K562 (cell line): ENCODE data around the gene TPGS1. TPM values are rescaled to one million over a fixed set of nuclear protein-coding genes. Genes with fewer than 3 reads are reported as not detected.

Source experiments
- CHCHD3 ChIP-seq: fragments of 250-450 bp; sonication (Bioruptor Pico); IDR thresholded peaks from 2 replicates; pipeline ENCODE4 v2.1.2; 2022; ENCODE audit warnings: mild to moderate bottlenecking
- ESRRA ChIP-seq: fragments of 450-650 bp; IDR thresholded peaks from 2 replicates; pipeline ENCODE4 v1.6.1; 2014; ENCODE audit warnings: low read depth, mild to moderate bottlenecking, moderate library complexity, borderline replicate concordance
- ETS2 ChIP-seq: IDR thresholded peaks from 2 replicates; pipeline ENCODE4 v1.6.1; 2016; ENCODE audit warnings: borderline replicate concordance, missing genetic modification characterization, mild to moderate bottlenecking, moderate library complexity, missing compliant biosample characterization; ENCODE audit not compliant: poor library complexity, severe bottlenecking
- HDAC8 ChIP-seq: fragments of 450-650 bp; IDR thresholded peaks from 2 replicates; pipeline ENCODE4 v1.6.1; 2016; ENCODE audit warnings: mild to moderate bottlenecking, missing genetic modification characterization, moderate library complexity, missing compliant biosample characterization
- LARP7 ChIP-seq: fragments of 450-650 bp; IDR thresholded peaks from 2 replicates; pipeline ENCODE4 v1.6.1; 2016
- PYGO2 ChIP-seq: fragments of 450-650 bp; IDR thresholded peaks from 2 replicates; pipeline ENCODE4 v1.6.1; 2016; ENCODE audit warnings: mild to moderate bottlenecking, missing genetic modification characterization, moderate library complexity, missing compliant biosample characterization
- SMARCA4 ChIP-seq: fragments of 450-650 bp; IDR thresholded peaks from 2 replicates; pipeline ENCODE4 v1.6.1; 2016
- TCF7L2 ChIP-seq: fragments of 150-350 bp; IDR thresholded peaks from 2 replicates; pipeline ENCODE4 v1.6.1; 2016; ENCODE audit warnings: low read depth, mild to moderate bottlenecking, low read length, moderate library complexity
- U2AF1 ChIP-seq: fragments of 200-400 bp; formaldehyde crosslinking; optimal IDR thresholded peaks from 2 replicates; pipeline ENCODE3; 2017; ENCODE audit warnings: mild to moderate bottlenecking, low read depth, low read length, moderate library complexity
- ZNF436 ChIP-seq: fragments of 250-450, 450-650 bp; sonication (Bioruptor Pico); formaldehyde crosslinking; IDR thresholded peaks from 2 replicates; pipeline ENCODE4 v1.7.0; 2020; ENCODE audit warnings: mild to moderate bottlenecking
- polyA plus RNA-seq, 8 experiments: library from polyadenylated mRNA; depleted of rRNA in 4 of 8; stranded (reverse) in 5 of 8; unstranded in 3 of 8; fragments of >200 nt; fragmentation: Nextera tagmentation in 2 of 8; fragmentation: Illumina TruSeq in 1 of 8; extraction: Ambion mirVana in 2 of 8; extraction: Trizol in 1 of 8; gene quantifications; 2 replicates each; pipeline versions ENCODE4 v1.2.1 to v1.2.3, GENCODE V29; 2011 to 2014; ENCODE audit warnings: inconsistent platforms in 1 of 8, missing spikeins in 1 of 8
- total RNA-seq, 7 experiments: library from RNA; depleted of rRNA in 6 of 7; stranded (reverse); fragments of >200 nt in 6 of 7; fragmentation: Illumina TruSeq in 2 of 7; extraction: Trizol in 2 of 7; gene quantifications; 2 replicates each; pipeline versions ENCODE4 v1.2.1 to v1.2.3, GENCODE V29; 2011 to 2021; ENCODE audit warnings: low replicate concordance in 1 of 7
- TF ChIP-seq, protein P1 (sequence below): fragments of 250-450 bp; sonication (Bioruptor Pico); IDR thresholded peaks from 2 replicates; pipeline ENCODE4 v1.5.1; 2021; ENCODE audit warnings: mild to moderate bottlenecking
- TF ChIP-seq, protein P2 (sequence below): fragments of 250-450 bp; sonication (Bioruptor Pico); IDR thresholded peaks from 2 replicates; pipeline ENCODE4 v1.5.0; 2020; ENCODE audit warnings: mild to moderate bottlenecking, borderline replicate concordance
- TF ChIP-seq, protein P3 (sequence below): fragments of 250-450 bp; sonication (Bioruptor Pico); IDR thresholded peaks from 2 replicates; pipeline ENCODE4 v1.4.0; 2020
- TF ChIP-seq, protein P4 (sequence below): fragments of 250-450 bp; sonication (Bioruptor Pico); IDR thresholded peaks from 2 replicates; pipeline ENCODE4 v1.8.0; 2022; ENCODE audit warnings: inconsistent platforms
- TF ChIP-seq, protein P5 (sequence below): fragments of 450-650 bp; formaldehyde crosslinking; conservative IDR thresholded peaks from 2 replicates; pipeline ENCODE4 v1.4.0; 2022; ENCODE audit warnings: mild to moderate bottlenecking, missing genetic modification characterization
- TF ChIP-seq, protein P6 (sequence below): fragments of 250-450 bp; sonication (Bioruptor Pico); IDR thresholded peaks from 2 replicates; pipeline ENCODE4 v1.5.0; 2021; ENCODE audit warnings: mild to moderate bottlenecking, moderate library complexity

The TPGS1 gene
- total and polyA plus RNA-seq, 9 of the 15 experiments (the other 6 are each of a cell fraction or from before 2014, with no cell fraction given) = 0.30 to 31.6 (median 1.2) TPM; not detected in 2

DNA sequence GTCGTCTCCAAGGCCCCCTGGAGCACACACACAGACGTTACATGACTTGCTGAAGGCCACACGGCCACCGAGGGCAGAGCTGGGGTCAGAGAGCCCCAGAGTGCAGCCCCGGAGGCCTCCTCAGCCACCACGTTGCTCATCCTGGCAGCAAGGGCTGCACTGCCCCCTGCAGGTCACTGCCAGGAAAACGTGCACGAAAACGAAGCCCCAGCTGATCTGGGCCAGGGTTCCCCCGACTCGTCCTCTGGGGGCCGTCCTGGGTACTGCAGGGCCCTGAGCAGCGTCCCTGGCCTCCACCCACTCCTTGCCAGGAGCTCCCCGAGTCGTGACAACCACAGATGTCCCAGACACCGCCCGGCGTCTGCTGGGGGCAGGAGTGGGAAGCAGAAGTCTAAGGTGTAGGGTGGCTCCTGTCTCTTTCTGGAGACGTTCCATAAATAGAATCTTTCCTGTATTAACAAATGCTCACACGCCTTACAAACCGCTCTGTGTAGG is 3.4 kb downstream of the TPGS1 start (continued):
- TF ChIP-seq, protein P1, sequence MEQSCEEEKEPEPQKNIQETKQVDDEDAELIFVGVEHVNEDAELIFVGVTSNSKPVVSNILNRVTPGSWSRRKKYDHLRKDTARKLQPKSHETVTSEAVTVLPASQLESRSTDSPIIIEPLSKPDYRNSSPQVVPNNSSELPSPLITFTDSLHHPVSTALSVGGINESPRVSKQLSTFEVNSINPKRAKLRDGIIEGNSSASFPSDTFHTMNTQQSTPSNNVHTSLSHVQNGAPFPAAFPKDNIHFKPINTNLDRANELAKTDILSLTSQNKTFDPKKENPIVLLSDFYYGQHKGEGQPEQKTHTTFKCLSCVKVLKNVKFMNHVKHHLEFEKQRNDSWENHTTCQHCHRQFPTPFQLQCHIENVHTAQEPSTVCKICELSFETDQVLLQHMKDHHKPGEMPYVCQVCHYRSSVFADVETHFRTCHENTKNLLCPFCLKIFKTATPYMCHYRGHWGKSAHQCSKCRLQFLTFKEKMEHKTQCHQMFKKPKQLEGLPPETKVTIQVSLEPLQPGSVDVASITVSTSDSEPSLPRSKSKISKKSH (CRISPR knock-in tag) = no peak
- TF ChIP-seq, protein P2, sequence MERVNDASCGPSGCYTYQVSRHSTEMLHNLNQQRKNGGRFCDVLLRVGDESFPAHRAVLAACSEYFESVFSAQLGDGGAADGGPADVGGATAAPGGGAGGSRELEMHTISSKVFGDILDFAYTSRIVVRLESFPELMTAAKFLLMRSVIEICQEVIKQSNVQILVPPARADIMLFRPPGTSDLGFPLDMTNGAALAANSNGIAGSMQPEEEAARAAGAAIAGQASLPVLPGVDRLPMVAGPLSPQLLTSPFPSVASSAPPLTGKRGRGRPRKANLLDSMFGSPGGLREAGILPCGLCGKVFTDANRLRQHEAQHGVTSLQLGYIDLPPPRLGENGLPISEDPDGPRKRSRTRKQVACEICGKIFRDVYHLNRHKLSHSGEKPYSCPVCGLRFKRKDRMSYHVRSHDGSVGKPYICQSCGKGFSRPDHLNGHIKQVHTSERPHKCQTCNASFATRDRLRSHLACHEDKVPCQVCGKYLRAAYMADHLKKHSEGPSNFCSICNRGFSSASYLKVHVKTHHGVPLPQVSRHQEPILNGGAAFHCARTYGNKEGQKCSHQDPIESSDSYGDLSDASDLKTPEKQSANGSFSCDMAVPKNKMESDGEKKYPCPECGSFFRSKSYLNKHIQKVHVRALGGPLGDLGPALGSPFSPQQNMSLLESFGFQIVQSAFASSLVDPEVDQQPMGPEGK (CRISPR knock-in tag) = no peak
- TF ChIP-seq CHCHD3 = no peak
- no peak for TF ChIP-seq ZNF436 (CRISPR knock-in tag)
- TF ChIP-seq PYGO2 (tag) = no peak
- TF ChIP-seq, protein P3, sequence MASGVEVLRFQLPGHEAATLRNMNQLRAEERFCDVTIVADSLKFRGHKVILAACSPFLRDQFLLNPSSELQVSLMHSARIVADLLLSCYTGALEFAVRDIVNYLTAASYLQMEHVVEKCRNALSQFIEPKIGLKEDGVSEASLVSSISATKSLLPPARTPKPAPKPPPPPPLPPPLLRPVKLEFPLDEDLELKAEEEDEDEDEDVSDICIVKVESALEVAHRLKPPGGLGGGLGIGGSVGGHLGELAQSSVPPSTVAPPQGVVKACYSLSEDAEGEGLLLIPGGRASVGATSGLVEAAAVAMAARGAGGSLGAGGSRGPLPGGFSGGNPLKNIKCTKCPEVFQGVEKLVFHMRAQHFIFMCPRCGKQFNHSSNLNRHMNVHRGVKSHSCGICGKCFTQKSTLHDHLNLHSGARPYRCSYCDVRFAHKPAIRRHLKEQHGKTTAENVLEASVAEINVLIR (CRISPR knock-in tag) = no peak
- no peak for TF ChIP-seq ETS2 (tag)
- TF ChIP-seq TCF7L2 = no peak
- TF ChIP-seq, protein P4, sequence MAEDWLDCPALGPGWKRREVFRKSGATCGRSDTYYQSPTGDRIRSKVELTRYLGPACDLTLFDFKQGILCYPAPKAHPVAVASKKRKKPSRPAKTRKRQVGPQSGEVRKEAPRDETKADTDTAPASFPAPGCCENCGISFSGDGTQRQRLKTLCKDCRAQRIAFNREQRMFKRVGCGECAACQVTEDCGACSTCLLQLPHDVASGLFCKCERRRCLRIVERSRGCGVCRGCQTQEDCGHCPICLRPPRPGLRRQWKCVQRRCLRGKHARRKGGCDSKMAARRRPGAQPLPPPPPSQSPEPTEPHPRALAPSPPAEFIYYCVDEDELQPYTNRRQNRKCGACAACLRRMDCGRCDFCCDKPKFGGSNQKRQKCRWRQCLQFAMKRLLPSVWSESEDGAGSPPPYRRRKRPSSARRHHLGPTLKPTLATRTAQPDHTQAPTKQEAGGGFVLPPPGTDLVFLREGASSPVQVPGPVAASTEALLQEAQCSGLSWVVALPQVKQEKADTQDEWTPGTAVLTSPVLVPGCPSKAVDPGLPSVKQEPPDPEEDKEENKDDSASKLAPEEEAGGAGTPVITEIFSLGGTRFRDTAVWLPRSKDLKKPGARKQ (CRISPR knock-in tag) = no peak
- TF ChIP-seq U2AF1 = no peak
- no peak for TF ChIP-seq HDAC8 (tag)
- TF ChIP-seq ESRRA = no peak
- TF ChIP-seq SMARCA4 = no peak
- TF ChIP-seq LARP7 = no peak
- TF ChIP-seq, protein P5, sequence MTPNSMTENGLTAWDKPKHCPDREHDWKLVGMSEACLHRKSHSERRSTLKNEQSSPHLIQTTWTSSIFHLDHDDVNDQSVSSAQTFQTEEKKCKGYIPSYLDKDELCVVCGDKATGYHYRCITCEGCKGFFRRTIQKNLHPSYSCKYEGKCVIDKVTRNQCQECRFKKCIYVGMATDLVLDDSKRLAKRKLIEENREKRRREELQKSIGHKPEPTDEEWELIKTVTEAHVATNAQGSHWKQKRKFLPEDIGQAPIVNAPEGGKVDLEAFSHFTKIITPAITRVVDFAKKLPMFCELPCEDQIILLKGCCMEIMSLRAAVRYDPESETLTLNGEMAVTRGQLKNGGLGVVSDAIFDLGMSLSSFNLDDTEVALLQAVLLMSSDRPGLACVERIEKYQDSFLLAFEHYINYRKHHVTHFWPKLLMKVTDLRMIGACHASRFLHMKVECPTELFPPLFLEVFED (CRISPR knock-in tag) = no peak
- TF ChIP-seq, protein P6, sequence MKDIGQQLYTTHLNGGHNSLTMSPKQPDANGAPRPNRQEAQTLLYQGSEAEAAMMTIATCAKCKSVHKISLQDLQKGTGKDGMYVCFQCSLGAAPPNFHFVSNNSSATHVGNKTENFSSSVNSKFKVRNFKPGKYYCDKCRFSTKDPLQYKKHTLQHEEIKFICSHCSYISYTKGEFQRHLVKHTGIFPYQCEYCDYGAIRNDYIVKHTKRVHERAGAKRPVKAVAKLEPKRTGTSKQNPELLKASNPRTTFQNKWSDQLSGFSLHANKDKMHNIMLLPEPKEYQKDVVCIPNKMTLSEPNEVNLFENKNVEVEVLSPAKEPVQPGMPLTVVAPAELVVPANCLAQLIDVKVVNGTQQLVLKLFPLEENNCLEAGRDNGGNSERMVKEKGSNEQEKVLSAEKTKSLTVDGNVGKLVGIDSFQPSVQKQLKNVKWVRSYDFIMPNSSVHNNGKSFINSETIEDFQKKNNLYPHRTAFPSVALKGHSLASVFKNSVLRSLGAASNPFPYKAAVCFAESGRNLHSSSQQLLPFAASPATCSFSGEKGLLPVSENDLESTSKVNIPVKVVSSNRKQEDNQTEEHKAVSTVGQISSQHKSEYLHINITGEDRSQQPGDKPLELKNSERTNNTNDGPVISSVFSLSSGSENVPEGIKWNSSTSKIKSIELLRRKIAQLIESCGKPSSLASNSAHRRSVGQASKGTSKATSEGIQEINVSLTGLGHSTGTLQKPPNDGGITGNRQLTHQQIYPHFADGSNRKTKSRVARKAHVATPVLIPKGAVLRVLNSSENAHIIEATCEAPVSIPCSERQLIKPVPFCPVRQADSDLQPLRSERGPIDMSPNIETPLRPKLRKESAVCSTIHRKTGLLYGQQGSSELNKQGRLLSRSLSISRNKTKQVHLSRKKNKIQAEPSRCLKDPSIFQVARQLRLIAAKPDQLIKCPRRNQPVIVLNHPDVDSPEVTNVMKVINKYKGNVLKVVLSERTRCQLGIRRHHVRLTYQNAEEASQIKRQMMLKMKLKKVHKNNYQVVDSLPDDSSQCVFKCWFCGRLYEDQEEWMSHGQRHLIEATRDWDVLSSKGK (CRISPR knock-in tag) = no peak
